Calu3 (cell line): ENCODE results near the gene COL26A1. TPM values are rescaled to one million over a fixed set of nuclear protein-coding genes. Genes with fewer than 3 reads are reported as not detected.

Experiments used
- BruUV-seq: library from RNA; stranded (reverse); fragments of 400-500 nt; replicated peaks from 2 replicates; lab custom pipeline; 2021; lab: Mats Ljungman, UMichigan
- CTCF ChIA-PET: fragments of 300-600 bp; sonication (Branson Sonifier 250); formaldehyde crosslinking; loops from one replicate; lab custom pipeline; 2022; ENCODE audit warnings: antibody characterized with exemption; lab: Charles Lee
- DNase-seq: peaks from one replicate; pipeline ENCODE4 v3.0.0; 2022
- H3K27ac Mint-ChIP-seq: one replicate; pipeline ENCODE4 v1.8.0; 2022; ENCODE audit warnings: mixed read lengths; ENCODE audit not compliant: unreplicated experiment
- H3K27me3 Mint-ChIP-seq: one replicate; pipeline ENCODE4 v1.8.0; 2022; ENCODE audit warnings: mixed read lengths; ENCODE audit not compliant: unreplicated experiment
- H3K36me3 Mint-ChIP-seq: one replicate; pipeline ENCODE4 v1.8.0; 2022; ENCODE audit warnings: mild to moderate bottlenecking, moderate library complexity, mixed read lengths; ENCODE audit not compliant: insufficient read depth, unreplicated experiment
- H3K4me1 Mint-ChIP-seq: one replicate; pipeline ENCODE4 v1.8.0; 2022; ENCODE audit warnings: mild to moderate bottlenecking, low read depth, mixed read lengths; ENCODE audit not compliant: unreplicated experiment
- H3K4me3 Mint-ChIP-seq: one replicate; pipeline ENCODE4 v1.8.0; 2022; ENCODE audit warnings: mild to moderate bottlenecking, low read depth, moderate library complexity, mixed read lengths; ENCODE audit not compliant: unreplicated experiment
- H3K9me3 Mint-ChIP-seq: one replicate; pipeline ENCODE4 v1.8.0; 2022; ENCODE audit warnings: low read depth, mixed read lengths; ENCODE audit not compliant: unreplicated experiment
- CTCF ChIP-seq: fragments of 200-600 bp; IDR thresholded peaks from one replicate; pipeline ENCODE4 v1.8.0; 2022; ENCODE audit warnings: antibody characterized with exemption; ENCODE audit not compliant: unreplicated experiment
- intact Hi-C: fragments of 100-400 bp; cut with micrococcal nuclease; formaldehyde crosslinking; loops from one replicate; pipeline ENCODE4 v1.10.0; 2022; ENCODE audit not compliant: unreplicated experiment
- total RNA-seq: library from RNA; stranded (reverse); gene quantifications from 2 replicates; pipeline ENCODE4 v1.2.3, GENCODE V29; 2022

COL26A1 gene
- total RNA-seq, 1 experiment from 2014 or later, result not detected

GRCh38 chr7:101581891-101582290 lies 219.2 kb downstream of the COL26A1 start:
- no peak for DNase-seq
- Mint-ChIP-seq H3K36me3 (no peaks in the 10 kb centered on the region), H3K27ac (no peak overlapping the region), H3K4me3 (no peak overlapping the region), H3K27me3 (no peaks in the 10 kb centered on the region), H3K4me1 (no peaks in the 10 kb centered on the region), H3K9me3 (peaks cover 3% of the 10 kb centered on the region)
- CTCF ChIA-PET, result no interaction called here
- intact Hi-C loops, result no loop called here
- no peak for TF ChIP-seq CTCF
- no TSS peak for BruUV-seq

- CTCF ChIA-PET, result no interaction called here
- H3K4me1 Mint-ChIP-seq, result no peaks in the 10 kb centered on the region
- H3K36me3 Mint-ChIP-seq, result no peaks in the 10 kb centered on the region
- TF ChIP-seq CTCF, result no peak
- no peak overlapping the region for H3K27ac Mint-ChIP-seq
- H3K27me3 Mint-ChIP-seq, result no peaks in the 10 kb centered on the region
- H3K9me3 Mint-ChIP-seq, result peaks cover 3% of the 10 kb centered on the region
- H3K4me3 Mint-ChIP-seq, result no peak overlapping the region
- no peak for DNase-seq
- intact Hi-C loops, result no loop called here
- no TSS peak for BruUV-seq
Measured at GRCh38 chr7:101582971-101583370, 220.3 kb downstream of the COL26A1 start.

GRCh38 chr7:101586078-101586905 lies 223.6 kb downstream of the COL26A1 start:
- peaks cover 3% of the 10 kb centered on the region for H3K9me3 Mint-ChIP-seq
- TF ChIP-seq CTCF, result no peak
- no peak for DNase-seq
- CTCF ChIA-PET, result no interaction called here
- no peak overlapping the region for H3K4me3 Mint-ChIP-seq
- H3K27me3 Mint-ChIP-seq, result no peaks in the 10 kb centered on the region
- intact Hi-C loops, result no loop called here
- H3K36me3 Mint-ChIP-seq, result no peaks in the 10 kb centered on the region
- no TSS peak for BruUV-seq
- H3K27ac Mint-ChIP-seq, result no peak overlapping the region
- H3K4me1 Mint-ChIP-seq, result no peaks in the 10 kb centered on the region

GRCh38 chr7:101586906-101587677 lies 224.4 kb downstream of the COL26A1 start:
- H3K27ac Mint-ChIP-seq, result no peak overlapping the region
- DNase-seq, result no peak
- no peak for TF ChIP-seq CTCF
- CTCF ChIA-PET, result no interaction called here
- peaks cover 3% of the 10 kb centered on the region for H3K9me3 Mint-ChIP-seq
- no peak overlapping the region for H3K4me3 Mint-ChIP-seq
- H3K27me3 Mint-ChIP-seq, result no peaks in the 10 kb centered on the region
- no peaks in the 10 kb centered on the region for H3K36me3 Mint-ChIP-seq
- BruUV-seq, result no TSS peak
- intact Hi-C loops, result no loop called here
- no peaks in the 10 kb centered on the region for H3K4me1 Mint-ChIP-seq
